K562 treated with DMSO at 1 percent for 24 hours (cell line): Measurements from ENCODE around the gene RASL10A. TPM values are rescaled to one million over a fixed set of nuclear protein-coding genes. Genes with fewer than 3 reads are reported as not detected.

ENCODE experiments used
- total RNA-seq: library from RNA; unstranded; fragments of 300-600 nt; gene quantifications from 2 replicates; pipeline ENCODE4 v1.2.3, GENCODE V29; 2022; ENCODE audit warnings: low read depth; ENCODE audit not compliant: insufficient read depth

RASL10A gene, protein sequence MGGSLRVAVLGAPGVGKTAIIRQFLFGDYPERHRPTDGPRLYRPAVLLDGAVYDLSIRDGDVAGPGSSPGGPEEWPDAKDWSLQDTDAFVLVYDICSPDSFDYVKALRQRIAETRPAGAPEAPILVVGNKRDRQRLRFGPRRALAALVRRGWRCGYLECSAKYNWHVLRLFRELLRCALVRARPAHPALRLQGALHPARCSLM
- total RNA-seq, result 0.82 TPM in 1 of 2 replicates, not detected in the other

DNA sequence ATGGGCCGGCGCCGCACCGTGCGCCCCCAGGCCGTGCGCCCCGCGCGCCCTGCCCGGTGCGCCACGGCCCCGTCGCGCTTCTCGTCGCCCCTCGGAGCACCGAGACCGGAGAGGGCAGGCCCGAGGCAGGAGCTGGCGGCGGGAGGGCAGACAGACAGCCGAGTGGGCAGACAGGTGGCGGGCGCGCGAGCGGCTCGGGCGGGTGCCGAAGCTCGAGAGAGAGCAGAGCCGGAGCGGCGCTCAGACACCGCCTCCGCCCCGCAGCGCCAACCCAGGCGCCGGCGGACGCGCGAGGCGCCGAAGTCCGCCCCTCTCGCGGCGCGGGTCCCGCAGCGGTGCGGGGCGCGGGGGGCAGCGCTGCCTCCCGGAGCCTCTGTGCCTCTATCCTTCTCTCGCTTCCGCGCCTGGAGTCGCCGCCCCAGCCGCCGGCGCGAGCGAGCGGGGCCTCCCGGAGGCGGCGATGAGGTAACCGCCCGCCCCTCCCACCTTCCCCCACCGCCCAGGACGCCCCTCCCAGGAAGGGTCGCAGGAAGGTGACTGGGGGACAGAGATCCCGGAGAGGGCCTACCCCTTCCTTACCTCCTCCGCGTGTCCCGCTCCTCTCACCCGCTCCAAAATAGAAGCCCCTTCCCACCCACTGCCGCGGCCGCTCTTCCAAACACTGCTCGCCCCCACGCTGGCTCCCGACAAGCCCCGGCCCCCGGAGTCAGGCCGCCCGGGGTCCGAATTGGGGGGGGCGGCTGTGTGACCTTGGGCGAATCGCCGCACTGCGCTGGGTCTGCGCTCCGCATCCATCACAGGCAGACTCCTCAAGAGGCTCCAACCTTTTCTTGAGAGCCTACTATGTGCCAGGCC lies at the start of gene RASL10A:
Gene RASL10A, minus strand, starts transcription at position 412 of the 855 bp plus-strand sequence. CDS start 451 bp downstream, outside the sequence.

DNA sequence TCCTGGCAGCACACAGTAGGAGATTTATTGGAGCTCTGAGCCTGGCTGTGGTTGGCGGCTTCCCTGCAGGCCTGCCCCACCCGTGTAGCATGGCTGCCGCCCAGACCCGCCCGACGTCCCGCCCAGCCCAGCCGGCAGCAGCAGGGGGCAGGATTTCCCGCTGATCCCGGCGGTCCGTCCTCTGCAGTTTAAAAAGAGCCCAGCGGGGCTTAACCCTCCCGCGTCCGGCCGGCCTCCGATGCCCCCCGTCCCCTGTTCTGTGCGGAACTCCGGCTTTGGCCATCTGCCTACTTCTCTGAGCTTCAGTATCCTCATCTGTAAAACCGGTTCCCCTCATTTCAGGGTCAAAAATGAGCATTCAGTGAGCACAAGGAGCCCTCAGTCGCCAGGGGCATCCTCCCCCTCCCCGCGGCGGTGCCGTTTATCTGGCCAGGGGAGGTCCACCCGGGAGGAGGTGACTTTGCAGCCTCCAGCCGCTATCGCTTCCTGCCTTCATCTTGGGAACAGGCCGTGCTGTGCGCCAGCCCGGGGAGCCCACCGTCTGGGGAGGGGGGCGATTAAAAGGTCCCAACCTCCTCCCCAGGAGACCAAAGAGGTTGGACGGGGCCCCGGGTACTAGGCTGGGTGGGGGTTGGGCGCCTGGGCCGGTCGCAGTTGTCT lies 9.2 kb downstream of the RASL10A start, which contains the start of gene GAS2L1:
Gene GAS2L1, plus strand, starts transcription at position 476 of the 660 bp plus-strand sequence. CDS start 1,456 bp downstream, outside the sequence.

DNA sequence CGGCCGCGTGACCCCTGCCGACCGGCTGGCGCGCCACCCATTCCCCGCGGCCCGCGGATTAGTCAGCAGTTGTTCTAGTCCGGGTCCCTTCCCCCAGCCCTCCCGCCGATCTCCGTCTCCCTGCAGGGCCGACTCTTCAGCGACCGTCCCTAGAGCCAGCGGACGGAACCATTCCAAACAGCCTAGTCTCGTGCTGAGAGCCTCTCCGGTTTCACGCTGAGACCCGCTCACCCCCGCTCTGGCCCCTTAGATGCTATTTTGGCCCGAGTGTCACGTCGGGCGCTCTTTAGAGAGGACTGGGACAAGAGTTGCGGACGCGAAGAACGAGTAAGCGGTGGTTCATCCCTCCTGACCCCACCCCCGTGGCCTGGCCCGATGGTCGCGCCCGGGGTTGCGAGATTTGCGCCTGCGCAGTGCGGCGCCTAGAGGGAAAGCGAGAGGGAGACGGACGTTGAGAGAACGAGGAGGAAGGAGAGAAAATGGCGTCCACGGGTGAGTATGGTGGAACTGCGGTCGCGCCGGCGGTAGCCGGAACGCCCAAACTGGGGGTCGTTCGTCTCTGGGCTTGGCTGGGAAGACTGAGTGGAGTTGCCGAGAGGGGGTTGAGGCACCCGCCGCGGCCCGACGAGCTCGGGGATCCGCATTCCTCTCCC lies 47.5 kb downstream of the RASL10A start, which contains the start of the genes EWSR1 and RHBDD3:
Gene EWSR1, plus strand, starts transcription at position 411 of the 653 bp plus-strand sequence. Its CDS starts 69 bp downstream, at position 480.
Gene RHBDD3, minus strand, starts transcription at position 124 of the 653 bp plus-strand sequence. CDS start 2,355 bp downstream, outside the sequence.

Other genes starting within 250 kb of the RASL10A start
- gene KREMEN1, start 242.7 kb downstream of the RASL10A start, total RNA-seq, result 15.8 and 16.7 TPM in 2 replicates
- 50.7 and 57.1 TPM in 2 replicates for gene EMID1, start 109.8 kb downstream of the RASL10A start, total RNA-seq
- gene RHBDD3, start 47.7 kb downstream of the RASL10A start, total RNA-seq, result 34.9 and 43.6 TPM in 2 replicates
- 164 and 181 TPM in 2 replicates for gene EWSR1, start 47.4 kb downstream of the RASL10A start, total RNA-seq
- 25.4 and 25.5 TPM in 2 replicates for gene GAS2L1, start 9.0 kb downstream of the RASL10A start, total RNA-seq
- 84.0 and 91.3 TPM in 2 replicates for gene AP1B1, start 72.9 kb upstream of the RASL10A start, total RNA-seq
- gene RFPL1, start 122.9 kb upstream of the RASL10A start, total RNA-seq, result not detected in 2 replicates
- 2.7 and 3.6 TPM in 2 replicates for gene NEFH, start 164.5 kb upstream of the RASL10A start, total RNA-seq
- gene THOC5, start 238.1 kb upstream of the RASL10A start, total RNA-seq, result 35.0 and 40.0 TPM in 2 replicates